OCI-LY1 (cell line): ENCODE results near the gene MYLK2.

Source experiments
- H2AFZ ChIP-seq: fragments of 200-600 bp; sonication (generic), shearing (Covaris generic); 2 replicates; pipeline ENCODE4 v1.6.0; 2014; ENCODE audit warnings: antibody characterized with exemption, mild to moderate bottlenecking, low read length
- H3F3A ChIP-seq: fragments of 200-600 bp; sonication (generic), shearing (Covaris generic); 2 replicates; pipeline ENCODE4 v1.6.0; 2014; ENCODE audit warnings: mild to moderate bottlenecking, antibody characterized with exemption, low read length, moderate library complexity; ENCODE audit not compliant: insufficient read depth
- H3K27ac ChIP-seq: fragments of 200-600 bp; sonication (generic); 2 replicates; pipeline ENCODE4 v1.5.1; 2014; ENCODE audit warnings: low read length, mixed run types, mild to moderate bottlenecking, low read depth; ENCODE audit not compliant: poor library complexity, severe bottlenecking
- H3K27me3 ChIP-seq: fragments of 200-600 bp; sonication (generic); 2 replicates; pipeline ENCODE4 v1.6.0; 2014; ENCODE audit warnings: antibody characterized with exemption, mild to moderate bottlenecking, low read length, moderate library complexity; ENCODE audit not compliant: insufficient read depth
- H3K36me3 ChIP-seq: fragments of 200-600 bp; sonication (generic); 2 replicates; pipeline ENCODE4 v1.6.1; 2014; ENCODE audit warnings: mild to moderate bottlenecking, antibody characterized with exemption, low read length, moderate library complexity, mixed read lengths; ENCODE audit not compliant: insufficient read depth
- H3K4me1 ChIP-seq: fragments of 200-600 bp; sonication (generic); 2 replicates; pipeline ENCODE4 v1.5.1; 2014; ENCODE audit warnings: mild to moderate bottlenecking, low read length, moderate library complexity; ENCODE audit not compliant: insufficient read depth, severe bottlenecking
- H3K4me2 ChIP-seq: fragments of 200-600 bp; sonication (generic), shearing (Covaris generic); 2 replicates; pipeline ENCODE4 v1.6.1; 2014; ENCODE audit warnings: low read length
- H3K4me3 ChIP-seq: fragments of 200-600 bp; sonication (generic); 2 replicates; pipeline ENCODE4 v1.5.1; 2014; ENCODE audit warnings: low read length, low read depth, mild to moderate bottlenecking, mixed read lengths; ENCODE audit not compliant: poor library complexity, severe bottlenecking
- H3K79me2 ChIP-seq: fragments of 200-600 bp; shearing (Covaris generic); 2 replicates; pipeline ENCODE4 v1.6.1; 2016; ENCODE audit warnings: mixed run types, low read length, mixed read lengths; ENCODE audit not compliant: insufficient read depth
- H3K9ac ChIP-seq: fragments of 200-600 bp; sonication (generic), shearing (Covaris generic); 2 replicates; pipeline ENCODE4 v1.6.1; 2014; ENCODE audit warnings: mild to moderate bottlenecking, low read length, mixed read lengths
- H3K9me2 ChIP-seq: fragments of 200-600 bp; sonication (generic), shearing (Covaris generic); 2 replicates; pipeline ENCODE4 v1.6.1; 2014; ENCODE audit warnings: low read depth, mild to moderate bottlenecking, low read length, mixed read lengths
- H3K9me3 ChIP-seq: fragments of 200-600 bp; shearing (Covaris generic); 2 replicates; pipeline ENCODE4 v1.6.1; 2014; ENCODE audit warnings: low read length, mixed read lengths
- H4K20me1 ChIP-seq: fragments of 200-600 bp; sonication (generic), shearing (Covaris generic); 2 replicates; pipeline ENCODE4 v1.6.0; 2016; ENCODE audit warnings: mild to moderate bottlenecking, low read length; ENCODE audit not compliant: insufficient read depth
- EZH2 ChIP-seq: fragments of 200-600 bp; sonication (generic), shearing (Covaris generic); IDR thresholded peaks from 2 replicates; pipeline ENCODE4 v1.8.0; 2017; ENCODE audit warnings: borderline replicate concordance, mixed run types, mild to moderate bottlenecking, antibody characterized with exemption, low read length, moderate library complexity, mixed read lengths
- TF ChIP-seq, protein P1 (sequence below): fragments of 200-600 bp; sonication (generic), shearing (Covaris generic); IDR thresholded peaks from 2 replicates; pipeline ENCODE4 v1.5.1; 2017; ENCODE audit warnings: mild to moderate bottlenecking, antibody characterized with exemption, low read length, moderate library complexity, mixed read lengths

Gene MYLK2

DNA sequence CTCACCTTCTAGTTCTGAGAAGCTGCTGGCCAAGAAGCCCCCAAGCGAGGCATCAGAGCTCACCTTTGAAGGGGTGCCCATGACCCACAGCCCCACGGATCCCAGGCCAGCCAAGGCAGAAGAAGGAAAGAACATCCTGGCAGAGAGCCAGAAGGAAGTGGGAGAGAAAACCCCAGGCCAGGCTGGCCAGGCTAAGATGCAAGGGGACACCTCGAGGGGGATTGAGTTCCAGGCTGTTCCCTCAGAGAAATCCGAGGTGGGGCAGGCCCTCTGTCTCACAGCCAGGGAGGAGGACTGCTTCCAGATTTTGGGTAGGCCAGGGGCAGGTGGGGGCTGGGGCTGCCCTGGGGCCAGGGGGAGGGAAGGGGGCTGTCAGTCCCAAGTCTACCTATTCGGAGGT, 2.3 kb downstream of the MYLK2 start:
- Histone ChIP-seq H3K4me3 (no peak overlapping the region), H3K79me2 (no peaks in the 10 kb centered on the region), H3K4me1 (no peaks in the 10 kb centered on the region), H3K9ac (no peak overlapping the region), H3F3A (no peaks in the 10 kb centered on the region), H2AFZ (no peak overlapping the region), H3K9me2 (no peaks in the 10 kb centered on the region), H3K4me2 (no peak overlapping the region), H3K27me3 (no peaks in the 10 kb centered on the region), H3K36me3 (no peaks in the 10 kb centered on the region), H4K20me1 (no peaks in the 10 kb centered on the region), H3K27ac (no peak overlapping the region), H3K9me3 (no peaks in the 10 kb centered on the region)
- TF ChIP-seq, protein P1, sequence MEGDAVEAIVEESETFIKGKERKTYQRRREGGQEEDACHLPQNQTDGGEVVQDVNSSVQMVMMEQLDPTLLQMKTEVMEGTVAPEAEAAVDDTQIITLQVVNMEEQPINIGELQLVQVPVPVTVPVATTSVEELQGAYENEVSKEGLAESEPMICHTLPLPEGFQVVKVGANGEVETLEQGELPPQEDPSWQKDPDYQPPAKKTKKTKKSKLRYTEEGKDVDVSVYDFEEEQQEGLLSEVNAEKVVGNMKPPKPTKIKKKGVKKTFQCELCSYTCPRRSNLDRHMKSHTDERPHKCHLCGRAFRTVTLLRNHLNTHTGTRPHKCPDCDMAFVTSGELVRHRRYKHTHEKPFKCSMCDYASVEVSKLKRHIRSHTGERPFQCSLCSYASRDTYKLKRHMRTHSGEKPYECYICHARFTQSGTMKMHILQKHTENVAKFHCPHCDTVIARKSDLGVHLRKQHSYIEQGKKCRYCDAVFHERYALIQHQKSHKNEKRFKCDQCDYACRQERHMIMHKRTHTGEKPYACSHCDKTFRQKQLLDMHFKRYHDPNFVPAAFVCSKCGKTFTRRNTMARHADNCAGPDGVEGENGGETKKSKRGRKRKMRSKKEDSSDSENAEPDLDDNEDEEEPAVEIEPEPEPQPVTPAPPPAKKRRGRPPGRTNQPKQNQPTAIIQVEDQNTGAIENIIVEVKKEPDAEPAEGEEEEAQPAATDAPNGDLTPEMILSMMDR = no peak
- TF ChIP-seq EZH2 = no peak

DNA sequence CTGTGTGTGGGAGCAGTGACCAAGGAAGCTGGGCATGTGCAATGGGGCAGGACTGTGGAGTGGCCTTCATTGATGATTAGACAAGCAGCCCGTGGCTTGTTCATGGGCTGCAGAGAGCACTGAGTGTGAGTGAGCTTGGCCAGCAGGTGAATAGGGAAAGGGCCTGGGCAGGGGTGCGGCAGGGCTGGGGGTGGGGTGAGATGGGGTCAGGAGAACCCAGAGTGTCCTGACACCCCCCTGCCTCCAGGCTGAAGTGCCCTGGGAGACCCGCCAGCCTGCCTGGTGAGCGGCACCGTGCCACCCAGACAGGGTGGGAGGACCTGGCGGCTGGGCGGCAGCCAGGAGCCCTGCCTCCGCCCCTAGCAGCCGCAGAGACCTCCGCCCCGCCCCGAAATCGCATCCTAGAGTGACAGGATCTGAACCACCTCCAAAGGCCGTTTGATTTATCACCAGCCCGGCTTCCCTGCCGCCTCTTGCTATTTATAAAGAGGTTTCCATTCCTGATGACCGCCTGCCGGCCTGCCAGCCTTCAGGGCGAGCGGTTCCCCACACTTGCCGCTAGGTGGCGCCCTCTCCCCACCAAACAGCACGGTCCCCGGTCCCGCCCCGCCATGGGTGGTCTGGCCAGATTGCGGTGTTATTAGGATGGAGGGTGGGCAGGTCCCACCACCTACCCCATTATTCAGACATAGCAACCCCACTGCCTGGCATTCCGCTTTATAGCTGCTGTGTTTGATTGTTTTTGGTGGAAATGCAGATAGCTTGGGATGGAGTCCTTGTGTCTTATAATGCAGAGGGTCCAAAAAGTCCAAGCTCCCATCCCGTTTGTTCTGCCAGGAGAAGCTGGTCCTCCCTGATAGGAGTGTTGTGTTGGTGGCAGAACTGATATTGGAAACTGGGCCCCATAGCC, 3.5 kb downstream of the MYLK2 start:
- Histone ChIP-seq H3K27me3 (no peaks in the 10 kb centered on the region), H3K36me3 (no peaks in the 10 kb centered on the region), H2AFZ (no peak overlapping the region), H3K4me1 (no peaks in the 10 kb centered on the region), H3K9ac (no peak overlapping the region), H3K79me2 (no peaks in the 10 kb centered on the region), H3F3A (no peaks in the 10 kb centered on the region), H3K9me2 (no peaks in the 10 kb centered on the region), H3K9me3 (no peaks in the 10 kb centered on the region), H3K4me2 (no peak overlapping the region), H4K20me1 (no peaks in the 10 kb centered on the region), H3K27ac (no peak overlapping the region), H3K4me3 (no peak overlapping the region)
- TF ChIP-seq, protein P1 = peak; percentile 97
- no peak for TF ChIP-seq EZH2

DNA sequence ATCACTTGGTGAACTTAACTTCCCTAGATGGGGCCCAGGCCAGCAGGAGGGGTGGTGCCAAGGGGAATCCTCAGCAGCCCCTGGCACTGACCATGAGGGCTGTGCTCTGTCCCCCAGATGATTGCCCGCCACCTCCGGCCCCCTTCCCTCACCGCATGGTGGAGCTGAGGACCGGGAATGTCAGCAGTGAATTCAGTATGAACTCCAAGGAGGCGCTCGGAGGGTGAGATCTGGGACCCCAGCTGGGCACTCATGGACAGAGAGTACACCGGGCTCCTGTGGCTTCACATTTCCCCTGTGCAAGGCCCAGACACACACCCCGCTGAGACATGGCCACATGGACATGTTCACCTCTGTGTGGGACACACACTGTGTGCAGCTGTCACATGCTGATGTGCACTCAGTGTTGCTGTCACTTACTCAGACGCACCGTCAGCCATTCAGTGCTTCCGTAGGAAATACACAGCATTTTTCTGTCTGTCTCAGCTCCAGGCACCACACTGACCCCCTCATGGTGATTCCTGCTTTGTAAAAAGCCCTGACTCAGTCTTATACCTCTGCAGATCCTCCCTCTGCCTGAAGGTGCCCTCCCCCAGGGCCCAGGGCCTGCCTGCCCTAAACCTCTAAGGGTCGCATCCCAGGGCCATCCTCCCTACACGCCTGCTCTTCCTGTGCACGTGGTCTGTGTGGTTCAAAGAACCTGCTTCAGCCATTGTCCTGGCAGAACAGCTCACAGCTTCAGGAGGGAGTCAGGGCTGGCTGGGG, 4.4 kb downstream of the MYLK2 start:
- Histone ChIP-seq H3K9ac (no peak overlapping the region), H2AFZ (no peak overlapping the region), H3K79me2 (no peaks in the 10 kb centered on the region)

More for the DNA sequence above, 4.4 kb downstream of the MYLK2 start:
- no peak for TF ChIP-seq EZH2
- TF ChIP-seq, protein P1 = no peak
- H3K27ac ChIP-seq = no peak overlapping the region
- no peaks in the 10 kb centered on the region for H4K20me1 ChIP-seq
- no peak overlapping the region for H3K4me2 ChIP-seq
- no peak overlapping the region for H3K4me3 ChIP-seq
- no peaks in the 10 kb centered on the region for H3K36me3 ChIP-seq
- no peaks in the 10 kb centered on the region for H3K4me1 ChIP-seq
- no peaks in the 10 kb centered on the region for H3K9me3 ChIP-seq
- H3F3A ChIP-seq = no peaks in the 10 kb centered on the region
- no peaks in the 10 kb centered on the region for H3K9me2 ChIP-seq
- H3K27me3 ChIP-seq = no peaks in the 10 kb centered on the region
